GM19467 (cell line): Measurements from ENCODE around the gene EOGT.

Source experiments
- ATAC-seq: cut with Tn5 transposase; IDR thresholded peaks from one replicate; pipeline ENCODE4 v1.9.1; 2021; ENCODE audit warnings: mild to moderate bottlenecking, moderate library complexity; ENCODE audit not compliant: unreplicated experiment

The EOGT gene

DNA sequence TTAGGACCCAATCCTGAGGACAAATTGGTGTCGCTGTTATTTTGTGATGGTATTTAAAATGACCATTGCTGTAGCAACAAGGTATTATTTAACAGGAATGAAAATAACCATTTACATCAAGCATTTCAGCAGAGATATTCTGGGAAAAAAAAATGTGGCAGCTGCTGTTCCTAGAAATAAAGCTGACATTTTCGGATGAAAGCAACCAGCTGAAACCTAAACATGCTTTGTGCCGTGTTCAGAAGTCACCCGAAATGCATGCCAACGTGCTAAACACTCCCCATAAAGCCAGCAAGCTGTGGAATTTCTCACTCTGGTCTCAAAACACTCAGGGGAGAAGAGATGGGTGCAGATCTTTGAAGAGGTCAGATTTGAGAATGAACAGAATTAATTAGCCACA is 49.6 kb downstream of the EOGT start:
- no peak for ATAC-seq

- ATAC-seq = no peak
These were observed 50.1 kb downstream of the EOGT start for GRCh38 chr3:68963376-68963775.

DNA sequence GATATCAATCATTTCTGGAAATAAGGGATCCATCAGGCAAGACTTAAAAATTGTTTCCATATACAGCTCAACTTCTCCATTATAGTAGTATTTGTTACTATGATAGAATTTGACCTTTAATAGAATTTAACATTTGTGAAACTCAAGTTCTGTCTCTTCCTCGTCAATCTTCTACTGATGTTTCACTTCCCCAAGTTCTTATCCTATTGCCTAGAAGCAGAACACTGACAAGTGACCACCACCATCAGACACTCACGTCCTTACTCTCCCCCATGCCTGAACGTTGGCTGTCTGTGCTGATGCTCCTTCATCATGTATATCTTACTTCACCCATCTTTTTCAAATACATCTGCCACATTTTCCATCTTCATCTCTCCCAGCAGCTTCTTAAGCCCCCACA is 54.6 kb downstream of the EOGT start:
- no peak for ATAC-seq

DNA sequence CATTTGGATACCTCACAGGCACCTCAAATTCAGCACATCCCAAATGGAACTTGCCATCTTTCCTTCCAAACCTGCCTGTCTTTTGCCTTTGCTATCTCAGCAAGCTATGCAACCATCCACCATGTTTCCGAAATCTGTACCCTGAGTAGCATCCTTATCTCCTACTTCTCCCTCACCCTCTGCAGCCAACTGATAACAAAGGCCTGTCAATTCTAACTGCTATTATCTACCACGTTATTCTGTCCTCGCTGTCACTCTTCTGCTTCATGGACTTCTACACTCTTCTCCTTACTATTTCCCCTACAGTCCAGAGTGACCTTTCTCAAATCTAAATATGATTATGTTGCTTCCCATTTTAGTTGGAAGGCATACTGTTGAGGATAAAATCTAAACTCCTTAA is 55.6 kb downstream of the EOGT start:
- no peak for ATAC-seq

DNA sequence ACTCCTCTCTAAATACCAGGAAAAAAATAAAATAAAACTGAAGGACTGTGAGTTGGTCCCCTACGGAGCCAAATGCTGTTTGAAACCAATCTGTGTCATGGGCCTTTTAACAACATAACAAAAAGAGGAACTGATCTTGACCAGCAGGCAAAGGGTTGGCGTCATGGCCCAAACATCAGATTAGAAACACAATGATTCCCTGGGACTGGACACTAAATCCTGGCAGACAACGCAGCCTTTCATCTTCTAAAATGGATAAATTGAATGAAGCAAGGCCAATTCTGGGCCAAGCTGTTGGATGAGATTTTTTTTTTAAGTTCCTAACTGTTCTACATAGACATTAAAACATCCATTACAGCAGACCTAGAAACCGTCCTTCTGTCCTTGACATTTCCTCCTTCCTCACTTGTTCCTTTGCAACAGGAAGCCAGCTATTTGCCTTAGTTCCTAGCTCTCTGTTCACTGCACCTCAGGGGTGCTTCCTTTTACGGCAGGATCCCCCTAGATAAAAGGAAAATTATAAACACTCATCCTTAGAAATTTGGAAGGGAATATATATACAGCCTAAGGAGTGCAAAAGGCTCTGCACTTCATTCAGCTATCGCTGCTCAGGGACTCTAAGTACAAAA is 59.6 kb downstream of the EOGT start:
- ATAC-seq = no peak

DNA sequence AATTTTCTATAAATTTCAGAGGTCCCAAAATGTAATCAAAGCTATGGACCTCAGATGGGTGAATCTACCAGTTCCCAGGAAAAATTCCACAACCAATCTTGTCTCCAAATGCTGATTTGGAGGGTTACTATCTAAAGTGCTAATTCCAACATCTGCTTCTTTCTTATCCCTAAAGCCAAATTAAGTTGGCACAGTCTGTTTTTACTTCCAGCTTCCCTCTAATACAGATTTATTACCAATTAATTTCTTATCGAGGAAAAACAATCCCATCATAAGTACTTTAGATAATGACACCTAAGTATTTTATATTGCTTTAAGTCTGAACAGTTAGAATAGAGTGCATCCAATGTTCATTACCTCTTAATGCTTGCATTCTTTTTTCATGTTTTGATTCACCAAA is 68.3 kb downstream of the EOGT start:
- no peak for ATAC-seq

GRCh38 chr3:68943753-68944500 is 69.6 kb downstream of the EOGT start:
- ATAC-seq = no peak

- no peak for ATAC-seq
These were observed 72.4 kb downstream of the EOGT start for GRCh38 chr3:68941055-68941454.

- no peak for ATAC-seq
These were observed 76.6 kb downstream of the EOGT start for GRCh38 chr3:68936856-68937255.

DNA sequence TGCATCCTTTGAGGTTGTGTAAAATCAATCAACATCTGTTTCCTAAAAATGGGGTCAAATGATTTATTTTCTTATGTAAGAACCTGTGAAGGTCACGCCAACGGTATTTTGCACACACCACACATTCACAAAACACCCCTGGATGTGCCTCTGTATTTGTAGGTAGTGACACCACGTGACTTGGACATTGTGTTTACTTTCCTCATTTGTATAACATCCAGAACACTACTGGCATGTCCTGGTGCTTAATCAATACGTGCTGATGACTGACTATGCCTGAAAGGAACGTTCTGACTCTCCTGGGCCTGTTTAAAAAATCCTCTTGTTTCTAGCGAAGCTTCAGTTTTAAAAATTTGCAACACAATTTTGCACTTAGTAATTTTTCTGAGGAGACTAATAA is 77.7 kb downstream of the EOGT start:
- ATAC-seq = no peak

GRCh38 chr3:68931406-68932149 is 81.9 kb downstream of the EOGT start:
- ATAC-seq = no peak
